ENCODE results near the gene ANKDD1B. TPM values are rescaled to one million over a fixed set of nuclear protein-coding genes. Genes with fewer than 3 reads are reported as not detected.

ANKDD1B gene
- total and polyA plus RNA-seq, 3 experiments from 2014 or later = 0.12 to 0.44 TPM; not detected in 1

GRCh38 chr5:75717082-75717922, 106.0 kb downstream of the ANKDD1B start, which contains the start of gene POC5:
POC5 (minus strand) TSS chr5:75717437; CDS start chr5:75712937, 4,500 bp downstream.
- Mint-ChIP-seq H3K4me3 (peak within 1 kb of the TSS; percentile 96 to 100 (median 99)), H3K4me1 (peaks cover 33 to 52% (median 44%) of the 10 kb centered on the region in 3 donors), H3K27ac (peak within 1 kb of the TSS; percentile 87 to 99 (median 98)), H3K36me3 (peaks cover 0 to 23% (median 6%) of the 10 kb centered on the region in 3 donors), H3K9me3 (peaks cover 0 to 2% (median 0%) of the 10 kb centered on the region in 5 donors), H3K27me3 (no peaks in the 10 kb centered on the region)
- peak within 1 kb of the TSS; percentile 88 for H3K27ac ChIP-seq (ENCODE audit: low read depth, low read length)
- DNase-seq = peak; percentile 97 to 99 (median 97)
- H3K4me1 ChIP-seq (ENCODE audit: insufficient read depth, low read length) = peaks cover 16% of the 10 kb centered on the region
- ChIA-PET CTCF (interaction anchor here (1.0 to 1.7 kb wide), 2 partner anchors 13 to 685 kb away, joined by 3 read pairs; partner anchors contain the start of gene IQGAP2), POLR2A (interaction anchor here (0.6 kb wide), 2 partner anchors 34 to 341 kb away, joined by 3 to 6 read pairs; no protein-coding TSS in a partner anchor)
- no peaks in the 10 kb centered on the region for H3K27me3 ChIP-seq (ENCODE audit: insufficient read depth, low read length, poor library complexity, severe bottlenecking)
- no peaks in the 10 kb centered on the region for H3K9me3 ChIP-seq (ENCODE audit: low read length)
- peak within 1 kb of the TSS; percentile 93 for H3K4me3 ChIP-seq (ENCODE audit: low read length)
- no peaks in the 10 kb centered on the region for H3K36me3 ChIP-seq (ENCODE audit: insufficient read depth, low read length)

- Mint-ChIP-seq H3K4me1 (peaks cover 15 to 18% (median 18%) of the 10 kb centered on the region in 3 donors), H3K27me3 (peaks cover 4 to 9% of the 10 kb centered on the region in 2 donors), H3K4me3 (no peak overlapping the region), H3K27ac (no peak overlapping the region), H3K9me3 (peaks cover 0 to 6% (median 2%) of the 10 kb centered on the region in 5 donors), H3K36me3 (peaks cover 0 to 5% (median 0%) of the 10 kb centered on the region in 3 donors)
- ChIA-PET CTCF (no interaction called here), POLR2A (no interaction called here)
- Histone ChIP-seq H3K4me1 (ENCODE audit: insufficient read depth, low read length) (peaks cover 8% of the 10 kb centered on the region), H3K9me3 (ENCODE audit: low read length) (no peaks in the 10 kb centered on the region), H3K4me3 (ENCODE audit: low read length) (no peak overlapping the region), H3K27me3 (ENCODE audit: insufficient read depth, low read length, poor library complexity, severe bottlenecking) (no peaks in the 10 kb centered on the region), H3K27ac (ENCODE audit: low read depth, low read length) (no peak overlapping the region), H3K36me3 (ENCODE audit: insufficient read depth, low read length) (no peaks in the 10 kb centered on the region)
- DNase-seq = no peak
Observed at GRCh38 chr5:75720882-75721281, 109.6 kb downstream of the ANKDD1B start.

Other genes with a start within 250 kb of the ANKDD1B start
- gene CERT1, start 99.8 kb upstream of the ANKDD1B start, total RNA-seq = 10 to 100 TPM; 35.0 to 35.4 TPM
- gene CERT1, start 99.8 kb upstream of the ANKDD1B start, polyA plus RNA-seq = 18.5 TPM
- 10 to 100 TPM; 35.9 to 36.9 TPM for gene POLK, start 99.6 kb upstream of the ANKDD1B start, total RNA-seq
- 19.4 TPM for gene POLK, start 99.6 kb upstream of the ANKDD1B start, polyA plus RNA-seq
- gene POC5, start 106.0 kb downstream of the ANKDD1B start, total RNA-seq = 10 to 100 TPM; 15.2 to 15.4 TPM
- 16.9 TPM for gene POC5, start 106.0 kb downstream of the ANKDD1B start, polyA plus RNA-seq